ENCODE measurements around the gene HDAC4. TPM values are rescaled to one million over a fixed set of nuclear protein-coding genes. Genes with fewer than 3 reads are reported as not detected.

The HDAC4 gene
- total RNA-seq, 1 experiment from 2014 or later = 44.4 TPM

DNA sequence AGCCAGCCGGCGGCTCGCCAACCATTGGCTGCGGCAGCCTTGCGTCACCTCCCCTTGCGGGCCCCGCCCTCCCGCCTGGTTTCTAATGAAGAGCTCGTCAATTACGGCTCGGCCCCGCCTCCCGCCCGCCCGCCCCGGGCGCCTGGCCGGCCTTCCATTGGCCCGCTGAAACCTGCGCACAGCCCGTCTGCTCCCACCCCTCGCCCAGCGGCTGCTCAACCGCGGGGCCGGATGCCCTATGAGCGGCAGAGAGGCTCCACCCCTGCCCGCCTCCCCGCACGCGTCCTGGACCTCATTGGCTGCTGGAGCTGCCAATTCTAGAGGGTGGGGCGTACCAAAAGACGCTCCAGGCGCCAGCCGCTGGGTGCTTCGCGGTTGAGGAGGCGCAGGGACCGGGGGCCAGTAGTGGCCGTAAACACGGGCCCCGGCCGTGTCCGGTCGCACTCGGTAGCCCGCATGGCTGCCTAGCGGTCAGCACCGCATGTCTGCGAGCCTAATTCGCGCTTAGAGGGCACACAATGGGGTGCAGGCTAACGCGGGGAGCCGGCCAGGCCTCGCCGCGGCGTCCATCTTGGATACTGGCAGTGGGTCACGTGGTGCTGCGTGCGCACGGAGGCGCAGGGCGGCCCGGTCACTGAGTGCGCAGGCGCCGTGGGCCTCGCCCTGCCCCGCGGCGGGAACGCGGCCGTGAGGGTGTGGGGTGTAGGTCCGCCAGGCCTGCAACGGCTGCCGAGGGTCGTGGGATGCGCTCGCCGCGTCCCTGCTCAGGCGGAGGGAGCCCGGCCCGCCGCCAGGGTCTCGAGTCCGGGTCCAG is 454 bp upstream of the HDAC4 start (continued):
- TF ChIP-seq NR3C1 (CRISPR knock-in tag; conservative IDR thresholded peaks at IDR 0.05; ENCODE audit: low read depth) = 0 out of 2 replicates have a peak, but pooled peaks have one; percentile 56
- TF ChIP-seq, protein P1, sequence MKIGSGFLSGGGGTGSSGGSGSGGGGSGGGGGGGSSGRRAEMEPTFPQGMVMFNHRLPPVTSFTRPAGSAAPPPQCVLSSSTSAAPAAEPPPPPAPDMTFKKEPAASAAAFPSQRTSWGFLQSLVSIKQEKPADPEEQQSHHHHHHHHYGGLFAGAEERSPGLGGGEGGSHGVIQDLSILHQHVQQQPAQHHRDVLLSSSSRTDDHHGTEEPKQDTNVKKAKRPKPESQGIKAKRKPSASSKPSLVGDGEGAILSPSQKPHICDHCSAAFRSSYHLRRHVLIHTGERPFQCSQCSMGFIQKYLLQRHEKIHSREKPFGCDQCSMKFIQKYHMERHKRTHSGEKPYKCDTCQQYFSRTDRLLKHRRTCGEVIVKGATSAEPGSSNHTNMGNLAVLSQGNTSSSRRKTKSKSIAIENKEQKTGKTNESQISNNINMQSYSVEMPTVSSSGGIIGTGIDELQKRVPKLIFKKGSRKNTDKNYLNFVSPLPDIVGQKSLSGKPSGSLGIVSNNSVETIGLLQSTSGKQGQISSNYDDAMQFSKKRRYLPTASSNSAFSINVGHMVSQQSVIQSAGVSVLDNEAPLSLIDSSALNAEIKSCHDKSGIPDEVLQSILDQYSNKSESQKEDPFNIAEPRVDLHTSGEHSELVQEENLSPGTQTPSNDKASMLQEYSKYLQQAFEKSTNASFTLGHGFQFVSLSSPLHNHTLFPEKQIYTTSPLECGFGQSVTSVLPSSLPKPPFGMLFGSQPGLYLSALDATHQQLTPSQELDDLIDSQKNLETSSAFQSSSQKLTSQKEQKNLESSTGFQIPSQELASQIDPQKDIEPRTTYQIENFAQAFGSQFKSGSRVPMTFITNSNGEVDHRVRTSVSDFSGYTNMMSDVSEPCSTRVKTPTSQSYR (CRISPR knock-in tag; IDR thresholded peaks at IDR 0.05) = peak; percentile 69; the same call in 1 of the 2 replicates
- TF ChIP-seq ZNF121 (CRISPR knock-in tag; IDR thresholded peaks at IDR 0.05) = no peak
- peak; percentile 90 for TF ChIP-seq GABPB1 (CRISPR knock-in tag; IDR thresholded peaks at IDR 0.05)
- TF ChIP-seq, protein P2, sequence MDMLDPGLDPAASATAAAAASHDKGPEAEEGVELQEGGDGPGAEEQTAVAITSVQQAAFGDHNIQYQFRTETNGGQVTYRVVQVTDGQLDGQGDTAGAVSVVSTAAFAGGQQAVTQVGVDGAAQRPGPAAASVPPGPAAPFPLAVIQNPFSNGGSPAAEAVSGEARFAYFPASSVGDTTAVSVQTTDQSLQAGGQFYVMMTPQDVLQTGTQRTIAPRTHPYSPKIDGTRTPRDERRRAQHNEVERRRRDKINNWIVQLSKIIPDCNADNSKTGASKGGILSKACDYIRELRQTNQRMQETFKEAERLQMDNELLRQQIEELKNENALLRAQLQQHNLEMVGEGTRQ (CRISPR knock-in tag; IDR thresholded peaks at IDR 0.05) = peak; percentile 100
- TF ChIP-seq CREM (CRISPR knock-in tag; IDR thresholded peaks at IDR 0.05) = peak; percentile 84
- TF ChIP-seq, protein P3, sequence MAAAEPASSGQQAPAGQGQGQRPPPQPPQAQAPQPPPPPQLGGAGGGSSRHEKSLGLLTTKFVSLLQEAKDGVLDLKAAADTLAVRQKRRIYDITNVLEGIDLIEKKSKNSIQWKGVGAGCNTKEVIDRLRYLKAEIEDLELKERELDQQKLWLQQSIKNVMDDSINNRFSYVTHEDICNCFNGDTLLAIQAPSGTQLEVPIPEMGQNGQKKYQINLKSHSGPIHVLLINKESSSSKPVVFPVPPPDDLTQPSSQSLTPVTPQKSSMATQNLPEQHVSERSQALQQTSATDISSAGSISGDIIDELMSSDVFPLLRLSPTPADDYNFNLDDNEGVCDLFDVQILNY (CRISPR knock-in tag; IDR thresholded peaks at IDR 0.05) = peak; percentile 99
- 0 out of 2 replicates have a peak, but pooled peaks have one; percentile 70 for TF ChIP-seq KAT7 (CRISPR knock-in tag; IDR thresholded peaks at IDR 0.05; ENCODE audit: borderline replicate concordance)
- TF ChIP-seq, protein P4, sequence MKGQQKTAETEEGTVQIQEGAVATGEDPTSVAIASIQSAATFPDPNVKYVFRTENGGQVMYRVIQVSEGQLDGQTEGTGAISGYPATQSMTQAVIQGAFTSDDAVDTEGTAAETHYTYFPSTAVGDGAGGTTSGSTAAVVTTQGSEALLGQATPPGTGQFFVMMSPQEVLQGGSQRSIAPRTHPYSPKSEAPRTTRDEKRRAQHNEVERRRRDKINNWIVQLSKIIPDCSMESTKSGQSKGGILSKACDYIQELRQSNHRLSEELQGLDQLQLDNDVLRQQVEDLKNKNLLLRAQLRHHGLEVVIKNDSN (CRISPR knock-in tag; IDR thresholded peaks at IDR 0.05) = peak; percentile 99
- TF ChIP-seq OVOL2 (CRISPR knock-in tag; IDR thresholded peaks at IDR 0.05; ENCODE audit: borderline replicate concordance) = no peak
- TF ChIP-seq RELA (CRISPR knock-in tag; IDR thresholded peaks at IDR 0.05; ENCODE audit: borderline replicate concordance) = peak; percentile 91
- TF ChIP-seq NFE2L1 (CRISPR knock-in tag; IDR thresholded peaks at IDR 0.05) = peak; percentile 97
- peak; percentile 65 for TF ChIP-seq NFATC4 (CRISPR knock-in tag; IDR thresholded peaks at IDR 0.05)
- TF ChIP-seq, protein P5, sequence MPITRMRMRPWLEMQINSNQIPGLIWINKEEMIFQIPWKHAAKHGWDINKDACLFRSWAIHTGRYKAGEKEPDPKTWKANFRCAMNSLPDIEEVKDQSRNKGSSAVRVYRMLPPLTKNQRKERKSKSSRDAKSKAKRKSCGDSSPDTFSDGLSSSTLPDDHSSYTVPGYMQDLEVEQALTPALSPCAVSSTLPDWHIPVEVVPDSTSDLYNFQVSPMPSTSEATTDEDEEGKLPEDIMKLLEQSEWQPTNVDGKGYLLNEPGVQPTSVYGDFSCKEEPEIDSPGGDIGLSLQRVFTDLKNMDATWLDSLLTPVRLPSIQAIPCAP (CRISPR knock-in tag; IDR thresholded peaks at IDR 0.05) = peak; percentile 93
- TF ChIP-seq TEAD1 (CRISPR knock-in tag; IDR thresholded peaks at IDR 0.05) = peak; percentile 96
- peak; percentile 43; the same call in 1 of the 2 replicates for TF ChIP-seq EMX1 (CRISPR knock-in tag; IDR thresholded peaks at IDR 0.05)
- peak; percentile 62; the same call in 1 of the 2 replicates for TF ChIP-seq PRRX2 (CRISPR knock-in tag; IDR thresholded peaks at IDR 0.05)
- TF ChIP-seq, protein P6, sequence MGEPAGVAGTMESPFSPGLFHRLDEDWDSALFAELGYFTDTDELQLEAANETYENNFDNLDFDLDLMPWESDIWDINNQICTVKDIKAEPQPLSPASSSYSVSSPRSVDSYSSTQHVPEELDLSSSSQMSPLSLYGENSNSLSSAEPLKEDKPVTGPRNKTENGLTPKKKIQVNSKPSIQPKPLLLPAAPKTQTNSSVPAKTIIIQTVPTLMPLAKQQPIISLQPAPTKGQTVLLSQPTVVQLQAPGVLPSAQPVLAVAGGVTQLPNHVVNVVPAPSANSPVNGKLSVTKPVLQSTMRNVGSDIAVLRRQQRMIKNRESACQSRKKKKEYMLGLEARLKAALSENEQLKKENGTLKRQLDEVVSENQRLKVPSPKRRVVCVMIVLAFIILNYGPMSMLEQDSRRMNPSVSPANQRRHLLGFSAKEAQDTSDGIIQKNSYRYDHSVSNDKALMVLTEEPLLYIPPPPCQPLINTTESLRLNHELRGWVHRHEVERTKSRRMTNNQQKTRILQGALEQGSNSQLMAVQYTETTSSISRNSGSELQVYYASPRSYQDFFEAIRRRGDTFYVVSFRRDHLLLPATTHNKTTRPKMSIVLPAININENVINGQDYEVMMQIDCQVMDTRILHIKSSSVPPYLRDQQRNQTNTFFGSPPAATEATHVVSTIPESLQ (CRISPR knock-in tag; IDR thresholded peaks at IDR 0.05) = no peak
- TF ChIP-seq SMAD3 (CRISPR knock-in tag; IDR thresholded peaks at IDR 0.05; ENCODE audit: borderline replicate concordance) = no peak
- TF ChIP-seq, protein P7, sequence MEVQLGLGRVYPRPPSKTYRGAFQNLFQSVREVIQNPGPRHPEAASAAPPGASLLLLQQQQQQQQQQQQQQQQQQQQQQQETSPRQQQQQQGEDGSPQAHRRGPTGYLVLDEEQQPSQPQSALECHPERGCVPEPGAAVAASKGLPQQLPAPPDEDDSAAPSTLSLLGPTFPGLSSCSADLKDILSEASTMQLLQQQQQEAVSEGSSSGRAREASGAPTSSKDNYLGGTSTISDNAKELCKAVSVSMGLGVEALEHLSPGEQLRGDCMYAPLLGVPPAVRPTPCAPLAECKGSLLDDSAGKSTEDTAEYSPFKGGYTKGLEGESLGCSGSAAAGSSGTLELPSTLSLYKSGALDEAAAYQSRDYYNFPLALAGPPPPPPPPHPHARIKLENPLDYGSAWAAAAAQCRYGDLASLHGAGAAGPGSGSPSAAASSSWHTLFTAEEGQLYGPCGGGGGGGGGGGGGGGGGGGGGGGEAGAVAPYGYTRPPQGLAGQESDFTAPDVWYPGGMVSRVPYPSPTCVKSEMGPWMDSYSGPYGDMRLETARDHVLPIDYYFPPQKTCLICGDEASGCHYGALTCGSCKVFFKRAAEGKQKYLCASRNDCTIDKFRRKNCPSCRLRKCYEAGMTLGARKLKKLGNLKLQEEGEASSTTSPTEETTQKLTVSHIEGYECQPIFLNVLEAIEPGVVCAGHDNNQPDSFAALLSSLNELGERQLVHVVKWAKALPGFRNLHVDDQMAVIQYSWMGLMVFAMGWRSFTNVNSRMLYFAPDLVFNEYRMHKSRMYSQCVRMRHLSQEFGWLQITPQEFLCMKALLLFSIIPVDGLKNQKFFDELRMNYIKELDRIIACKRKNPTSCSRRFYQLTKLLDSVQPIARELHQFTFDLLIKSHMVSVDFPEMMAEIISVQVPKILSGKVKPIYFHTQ (CRISPR knock-in tag; IDR thresholded peaks at IDR 0.05) = no peak
- TF ChIP-seq, protein P8, sequence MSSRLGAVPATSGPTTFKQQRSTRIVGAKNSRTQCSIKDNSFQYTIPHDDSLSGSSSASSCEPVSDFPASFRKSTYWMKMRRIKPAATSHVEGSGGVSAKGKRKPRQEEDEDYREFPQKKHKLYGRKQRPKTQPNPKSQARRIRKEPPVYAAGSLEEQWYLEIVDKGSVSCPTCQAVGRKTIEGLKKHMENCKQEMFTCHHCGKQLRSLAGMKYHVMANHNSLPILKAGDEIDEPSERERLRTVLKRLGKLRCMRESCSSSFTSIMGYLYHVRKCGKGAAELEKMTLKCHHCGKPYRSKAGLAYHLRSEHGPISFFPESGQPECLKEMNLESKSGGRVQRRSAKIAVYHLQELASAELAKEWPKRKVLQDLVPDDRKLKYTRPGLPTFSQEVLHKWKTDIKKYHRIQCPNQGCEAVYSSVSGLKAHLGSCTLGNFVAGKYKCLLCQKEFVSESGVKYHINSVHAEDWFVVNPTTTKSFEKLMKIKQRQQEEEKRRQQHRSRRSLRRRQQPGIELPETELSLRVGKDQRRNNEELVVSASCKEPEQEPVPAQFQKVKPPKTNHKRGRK (CRISPR knock-in tag; IDR thresholded peaks at IDR 0.05; ENCODE audit: borderline replicate concordance) = peak; percentile 57; the same call in 1 of the 2 replicates
- peak; percentile 90 for TF ChIP-seq TP53 (CRISPR knock-in tag; IDR thresholded peaks at IDR 0.05)

All from WTC11 (cell line).